Right atrium auricular region (tissue), 2 donors: ENCODE results near the gene USP21. TPM values are rescaled to one million over a fixed set of nuclear protein-coding genes. Genes with fewer than 3 reads are reported as not detected.

Source experiments
- DNase-seq: peaks from one replicate; pipeline ENCODE4 v3.0.0-alpha.2; 2019; ENCODE audit warnings: low spot score
- H3K27ac ChIP-seq, 2 donors: fragments of 200-600 bp; sonication (generic); 1 replicate in 1 of 2; 2 replicates in 1 of 2; pipeline ENCODE4 v1.5.1; 2016 to 2019
- H3K27me3 ChIP-seq, 2 donors: fragments of 200-600 bp; sonication (generic); one replicate each; pipeline versions ENCODE4 v1.5.1 to v1.6.0; 2017 to 2019
- H3K36me3 ChIP-seq: fragments of 200-600 bp; sonication (generic); one replicate; pipeline ENCODE4 v1.5.1; 2016
- H3K4me1 ChIP-seq, 2 donors: fragments of 200-600 bp; sonication (generic); one replicate each; pipeline versions ENCODE4 v1.5.1 to v1.6.0; 2017 to 2019
- H3K4me3 ChIP-seq, 2 donors: fragments of 200-600 bp; sonication (generic); 1 replicate in 1 of 2; 2 replicates in 1 of 2; pipeline ENCODE4 v1.5.1; 2017 to 2019; ENCODE audit warnings: mild to moderate bottlenecking in 1 of 2, moderate library complexity in 1 of 2
- H3K9me3 ChIP-seq, 2 donors: fragments of 200-600 bp; sonication (generic); one replicate each; pipeline ENCODE4 v1.5.1; 2019
- CTCF ChIP-seq, 2 donors: fragments of 200-600 bp; sonication (generic); IDR thresholded peaks; one replicate each; pipeline ENCODE4 v1.5.1; 2019; ENCODE audit warnings: antibody characterized with exemption in 2 of 2
- total RNA-seq, 2 donors: library from RNA; depleted of rRNA; stranded (reverse); fragments of >200 nt; gene quantifications; one replicate each; pipeline ENCODE4 v1.1.0, GENCODE V29; 2016

The USP21 gene
- 10 to 100 TPM; 13.5 to 14.4 TPM for total RNA-seq

- H3K4me3 ChIP-seq, result peak within 1 kb of the TSS; percentile 93 to 99
- peak in 1 of 2 donors; percentile 32 for TF ChIP-seq CTCF (IDR thresholded peaks at IDR 0.05)
- no peaks in the 10 kb centered on the region for H3K27me3 ChIP-seq
- DNase-seq, result peak; percentile 93
- peaks cover 23% of the 10 kb centered on the region for H3K36me3 ChIP-seq
- H3K4me1 ChIP-seq, result peaks cover 0 to 41% of the 10 kb centered on the region in 2 donors
- no peaks in the 10 kb centered on the region for H3K9me3 ChIP-seq
- H3K27ac ChIP-seq, result peak within 1 kb of the TSS; percentile 89 to 96
These were observed at the start of gene USP21 for GRCh38 chr1:161159087-161159912. TSS of gene USP21 (plus strand) at chr1:161159500. CDS start at chr1:161160641, 1,141 bp downstream.

GRCh38 chr1:161111117-161111516 is 48.2 kb upstream of the USP21 start:
- Histone ChIP-seq H3K4me1 (peaks cover 0 to 20% of the 10 kb centered on the region in 2 donors), H3K27ac (no peak overlapping the region), H3K27me3 (no peaks in the 10 kb centered on the region), H3K36me3 (no peaks in the 10 kb centered on the region), H3K9me3 (no peaks in the 10 kb centered on the region), H3K4me3 (no peak overlapping the region)
- no peak for DNase-seq
- TF ChIP-seq CTCF (IDR thresholded peaks at IDR 0.05), result no peak

GRCh38 chr1:161111527-161111926 is 47.8 kb upstream of the USP21 start:
- H3K27me3 ChIP-seq, result no peaks in the 10 kb centered on the region
- no peak for TF ChIP-seq CTCF (IDR thresholded peaks at IDR 0.05)
- no peaks in the 10 kb centered on the region for H3K9me3 ChIP-seq
- no peak overlapping the region for H3K4me3 ChIP-seq
- H3K36me3 ChIP-seq, result no peaks in the 10 kb centered on the region
- DNase-seq, result no peak
- peaks cover 0 to 24% of the 10 kb centered on the region in 2 donors for H3K4me1 ChIP-seq
- H3K27ac ChIP-seq, result no peak overlapping the region

- Histone ChIP-seq H3K27me3 (no peaks in the 10 kb centered on the region), H3K36me3 (no peaks in the 10 kb centered on the region), H3K27ac (no peak overlapping the region), H3K4me3 (no peak overlapping the region), H3K9me3 (no peaks in the 10 kb centered on the region), H3K4me1 (peaks cover 0 to 37% of the 10 kb centered on the region in 2 donors)
- TF ChIP-seq CTCF (IDR thresholded peaks at IDR 0.05), result no peak
- no peak for DNase-seq
These were observed 45.4 kb upstream of the USP21 start for GRCh38 chr1:161113915-161114314.

GRCh38 chr1:161114556-161114955 is 44.7 kb upstream of the USP21 start:
- Histone ChIP-seq H3K27ac (no peak overlapping the region), H3K9me3 (no peaks in the 10 kb centered on the region), H3K4me3 (no peak overlapping the region), H3K36me3 (no peaks in the 10 kb centered on the region), H3K27me3 (no peaks in the 10 kb centered on the region), H3K4me1 (peaks cover 0 to 44% of the 10 kb centered on the region in 2 donors)
- no peak for DNase-seq
- no peak for TF ChIP-seq CTCF (IDR thresholded peaks at IDR 0.05)
